OCI-LY1 (cell line): ENCODE results near the gene CAPN12.

ENCODE experiments used
- CTCF ChIP-seq: fragments of 200-600 bp; sonication (generic), shearing (Covaris generic); IDR thresholded peaks from 2 replicates; pipeline ENCODE4 v1.5.1; 2017; ENCODE audit warnings: mild to moderate bottlenecking, antibody characterized with exemption, low read length, moderate library complexity, mixed read lengths
- EZH2 ChIP-seq: fragments of 200-600 bp; sonication (generic), shearing (Covaris generic); IDR thresholded peaks from 2 replicates; pipeline ENCODE4 v1.8.0; 2017; ENCODE audit warnings: borderline replicate concordance, mixed run types, mild to moderate bottlenecking, antibody characterized with exemption, low read length, moderate library complexity, mixed read lengths

- no peak for TF ChIP-seq CTCF
- TF ChIP-seq EZH2: no peak
Measured at GRCh38 chr19:38699647-38700349, 44.5 kb downstream of the CAPN12 start.
